IPS-NIHi11 (cell line): ENCODE data around the gene ANKFN1.

ENCODE experiments used
- DNase-seq: peaks from one replicate; pipeline ENCODE4 v3.0.0; 2012; ENCODE audit warnings: mixed read lengths, low spot score

Gene ANKFN1

GRCh38 chr17:56142781-56143180 lies 10.5 kb upstream of the ANKFN1 start:
- DNase-seq, result no peak

DNA sequence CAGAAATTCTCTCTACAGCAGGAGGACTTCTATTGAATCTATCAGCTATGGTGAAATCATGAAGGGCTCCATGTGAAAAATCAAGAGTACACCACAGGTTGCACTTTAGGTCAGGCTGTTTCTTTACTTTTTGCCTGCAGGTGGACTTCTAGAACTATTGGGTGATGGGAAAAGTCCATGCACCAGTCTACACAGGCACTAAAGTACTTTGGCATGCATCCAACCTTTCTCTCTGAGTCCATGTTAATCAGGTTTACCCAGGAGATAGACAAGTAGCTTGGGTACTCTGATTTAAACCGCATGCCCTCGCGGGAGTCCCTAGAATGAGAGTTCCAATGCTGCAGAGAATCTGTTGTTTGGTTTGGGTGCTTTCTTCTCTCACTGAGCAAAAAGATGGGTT lies 9.1 kb upstream of the ANKFN1 start:
- DNase-seq, result no peak

GRCh38 chr17:56146534-56146933 lies 6.7 kb upstream of the ANKFN1 start:
- no peak for DNase-seq

GRCh38 chr17:56148333-56148732 lies 4.9 kb upstream of the ANKFN1 start:
- no peak for DNase-seq

- DNase-seq, result peak; percentile 35
These were observed 3.8 kb upstream of the ANKFN1 start for GRCh38 chr17:56149266-56150036.

- no peak for DNase-seq
These were observed 2.6 kb upstream of the ANKFN1 start for GRCh38 chr17:56150649-56151048.

DNA sequence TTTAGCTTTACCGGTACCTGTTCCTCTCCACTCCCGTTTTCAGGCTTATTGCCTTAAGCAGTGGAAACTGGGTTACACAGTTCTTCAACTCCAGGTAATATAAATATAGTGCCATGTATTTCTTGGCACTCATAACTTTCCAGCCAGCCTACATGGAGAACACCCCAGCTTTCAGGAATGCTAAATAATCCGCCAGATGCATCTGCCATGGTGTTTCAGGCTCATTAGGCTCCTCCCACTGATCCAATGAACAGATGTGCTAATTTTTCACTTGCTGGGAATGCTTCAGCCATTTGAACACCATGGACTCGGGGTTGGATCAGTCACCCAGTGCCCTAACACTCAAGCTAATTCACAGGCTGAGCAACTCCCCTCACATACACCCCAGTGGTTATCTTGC lies 4.6 kb downstream of the ANKFN1 start:
- DNase-seq, result no peak

DNA sequence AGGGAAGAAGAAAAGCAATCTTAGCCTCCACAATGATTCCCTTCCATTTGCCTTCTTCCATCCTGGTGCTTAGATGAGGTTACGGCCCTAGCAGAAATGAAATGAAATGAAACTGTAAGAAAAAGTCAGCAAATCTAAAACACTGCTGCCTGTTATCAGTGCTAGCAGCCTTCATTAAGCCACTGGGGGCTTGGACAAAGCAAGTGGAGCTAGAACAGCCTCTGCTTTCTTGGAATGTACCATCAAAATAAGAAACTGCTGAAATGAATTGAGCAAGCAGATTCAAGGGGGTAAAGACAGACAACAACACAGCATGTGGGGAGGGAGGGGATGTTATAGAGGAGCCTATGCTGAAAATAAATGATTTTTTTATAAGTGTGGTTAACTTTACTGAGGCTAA lies 5.1 kb downstream of the ANKFN1 start:
- DNase-seq, result no peak

DNA sequence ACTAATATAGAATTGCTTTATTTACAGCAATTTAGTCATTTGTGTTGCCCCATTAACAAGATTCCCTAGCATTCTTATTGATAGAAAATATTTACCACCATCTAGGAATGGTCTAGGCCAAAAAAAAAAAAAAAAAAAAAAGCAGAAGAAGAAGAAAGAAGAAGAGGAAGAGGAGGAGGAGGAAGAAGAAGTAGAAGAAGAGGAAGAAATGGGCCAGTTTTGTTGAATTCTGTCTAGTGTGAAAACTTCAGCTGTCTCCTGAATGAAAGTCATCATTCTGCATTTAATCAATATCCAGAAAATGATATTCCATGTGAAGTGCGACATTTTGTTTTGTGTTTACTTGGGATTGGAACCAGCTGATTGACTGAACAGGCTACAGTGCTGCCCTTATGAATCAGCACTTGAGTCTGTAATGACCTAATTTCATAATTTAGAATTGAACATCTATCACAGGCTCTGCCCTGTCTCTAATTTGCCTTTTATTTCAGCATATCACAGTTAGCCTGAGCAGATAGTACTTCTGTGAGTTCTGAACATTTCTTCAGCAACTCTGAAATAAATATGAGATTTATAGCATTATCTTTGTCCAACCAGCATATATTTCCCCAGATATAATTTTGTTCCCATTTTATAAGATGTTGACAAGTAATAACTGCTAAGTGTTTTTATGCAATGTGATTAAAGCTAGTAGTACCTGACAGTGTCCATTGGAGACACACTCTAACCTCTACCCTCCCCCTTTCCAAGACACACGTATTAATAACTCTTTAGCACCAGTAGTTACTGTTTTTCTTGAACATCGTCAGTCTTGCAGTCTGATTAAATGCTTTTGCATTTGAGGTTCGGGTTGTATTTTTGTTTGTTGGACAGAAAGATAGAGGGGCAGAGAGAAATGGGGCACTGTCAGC lies 5.9 kb downstream of the ANKFN1 start:
- no peak for DNase-seq

DNA sequence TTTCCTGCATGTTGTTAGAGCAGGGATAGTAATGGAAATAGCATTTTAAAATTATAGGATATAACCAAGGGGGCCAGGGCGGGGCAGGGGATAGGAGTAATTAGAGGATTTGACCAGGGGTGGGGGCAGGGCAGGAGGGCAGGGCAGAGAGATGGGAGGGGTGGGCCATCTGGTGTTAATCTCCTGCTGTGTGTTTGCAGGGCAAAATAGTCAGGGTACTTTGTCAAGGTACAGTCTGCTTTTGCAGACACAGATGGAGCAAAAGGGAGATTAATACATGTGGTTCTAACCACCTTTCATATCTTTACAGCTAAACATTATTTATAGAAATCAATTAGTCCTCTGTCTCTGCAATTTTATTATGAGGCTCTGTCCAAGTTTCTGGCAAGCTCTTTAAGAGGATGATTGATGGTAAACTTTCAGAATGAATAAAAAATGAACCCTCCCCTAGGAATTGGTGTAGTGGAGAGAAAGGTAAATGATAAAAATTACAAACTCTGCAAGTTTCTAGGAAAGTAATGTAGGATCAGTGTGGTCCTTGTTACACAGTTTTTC lies 6.6 kb downstream of the ANKFN1 start:
- no peak for DNase-seq

- DNase-seq, result no peak
These were observed 7.1 kb downstream of the ANKFN1 start for GRCh38 chr17:56160422-56160821.

DNA sequence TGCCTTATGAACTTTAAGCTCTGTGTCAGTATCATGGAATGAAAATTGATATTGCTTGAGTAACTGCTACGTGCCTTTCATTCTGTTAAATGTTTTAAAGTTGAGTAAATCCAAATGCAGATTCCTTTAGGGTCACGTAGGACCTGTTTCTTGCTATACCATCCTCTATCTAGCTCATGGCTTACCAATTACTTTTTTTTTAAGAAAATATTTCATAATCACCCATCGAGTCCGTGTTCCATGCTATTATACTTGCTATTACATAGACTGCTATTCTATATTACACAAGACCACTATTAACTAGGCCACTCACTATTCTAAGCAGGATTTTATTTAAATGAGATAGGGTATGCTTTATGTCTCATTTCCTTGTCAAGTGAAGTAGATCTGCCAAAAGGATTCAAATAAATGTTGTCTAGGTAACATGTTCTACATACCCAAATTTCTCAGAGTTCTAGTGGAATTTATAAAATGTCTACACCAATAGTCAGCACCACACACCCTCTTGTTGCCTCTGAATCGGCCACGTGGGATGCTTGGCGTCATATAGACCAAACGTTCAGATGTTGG lies 11.9 kb downstream of the ANKFN1 start:
- no peak for DNase-seq

GRCh38 chr17:56167491-56167890 lies 14.2 kb downstream of the ANKFN1 start:
- no peak for DNase-seq

DNA sequence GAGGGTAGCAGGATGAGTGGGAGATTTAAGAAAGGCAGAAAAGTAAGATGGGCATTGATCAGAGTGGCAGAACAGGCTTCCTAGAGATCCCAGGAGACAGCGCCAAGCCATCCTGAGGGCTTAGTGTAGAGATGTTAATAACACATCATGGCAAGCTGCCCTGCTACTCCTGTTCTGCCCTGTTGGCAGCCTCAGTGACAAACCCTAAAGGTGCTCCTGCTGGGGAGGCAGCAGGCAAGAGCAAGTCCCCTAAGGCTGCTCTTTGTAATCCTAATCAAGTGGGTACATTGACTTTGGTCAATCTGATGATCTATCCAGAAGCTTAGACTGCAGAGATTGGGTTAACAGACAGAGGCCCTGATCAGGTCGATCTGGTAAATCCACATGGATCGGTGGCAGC lies 16.3 kb downstream of the ANKFN1 start:
- DNase-seq, result no peak

DNA sequence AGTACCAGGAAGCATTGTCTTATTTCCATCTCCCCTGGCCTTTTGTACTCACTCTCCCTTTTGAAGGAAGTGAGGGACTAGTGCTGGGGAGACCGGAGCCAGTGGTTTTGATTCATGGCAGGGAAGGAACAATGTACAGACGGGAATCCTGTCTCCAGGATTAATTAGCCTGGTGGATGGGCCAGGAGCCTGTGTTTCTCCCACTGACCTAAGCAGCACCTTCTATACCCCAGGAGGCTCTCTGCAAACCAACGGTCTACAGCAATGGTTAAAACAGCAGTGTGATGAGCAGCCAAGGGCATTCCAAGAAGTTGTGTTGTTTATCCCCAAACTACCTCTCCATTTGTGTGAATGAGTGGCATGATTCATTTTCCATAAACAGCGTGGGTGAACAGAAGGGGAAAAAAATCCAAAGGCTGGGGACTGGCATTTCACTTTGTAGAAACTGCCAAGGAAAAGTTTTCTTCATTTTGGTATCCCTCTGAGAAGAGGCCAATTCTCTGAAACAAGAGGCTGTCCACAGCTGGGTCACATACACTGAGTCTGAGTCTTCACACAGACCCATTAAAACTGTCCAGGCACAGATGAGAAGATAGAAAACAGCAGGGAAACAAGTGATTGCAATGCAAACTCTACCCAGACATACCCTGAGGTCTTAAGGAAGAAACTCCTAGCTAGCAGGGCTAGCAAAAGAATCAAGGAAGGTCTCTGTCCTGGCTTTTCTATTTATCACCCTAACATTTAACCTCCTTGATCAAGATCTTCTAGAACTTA lies 18.1 kb downstream of the ANKFN1 start:
- no peak for DNase-seq

GRCh38 chr17:56172517-56172982 lies 19.3 kb downstream of the ANKFN1 start:
- DNase-seq, result no peak

DNA sequence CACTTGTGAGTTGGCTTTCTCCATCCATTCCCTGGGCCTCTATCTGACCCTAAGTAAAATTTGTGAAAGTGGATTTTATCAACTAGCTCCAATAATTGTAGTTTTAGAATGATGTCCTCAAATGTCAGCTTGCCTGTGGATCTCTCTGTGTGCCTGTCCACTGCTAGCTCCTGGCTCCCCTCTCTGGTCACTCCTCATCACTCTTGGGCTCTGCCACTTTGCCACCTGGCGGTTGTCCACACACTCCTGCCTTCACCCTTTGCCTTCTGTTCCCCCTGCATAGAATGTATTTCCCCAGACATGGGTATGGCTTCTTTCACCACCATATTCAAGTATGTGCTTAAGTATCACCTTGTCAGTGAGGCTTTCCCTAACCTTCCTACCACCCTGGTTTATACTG lies 19.8 kb downstream of the ANKFN1 start:
- no peak for DNase-seq

DNA sequence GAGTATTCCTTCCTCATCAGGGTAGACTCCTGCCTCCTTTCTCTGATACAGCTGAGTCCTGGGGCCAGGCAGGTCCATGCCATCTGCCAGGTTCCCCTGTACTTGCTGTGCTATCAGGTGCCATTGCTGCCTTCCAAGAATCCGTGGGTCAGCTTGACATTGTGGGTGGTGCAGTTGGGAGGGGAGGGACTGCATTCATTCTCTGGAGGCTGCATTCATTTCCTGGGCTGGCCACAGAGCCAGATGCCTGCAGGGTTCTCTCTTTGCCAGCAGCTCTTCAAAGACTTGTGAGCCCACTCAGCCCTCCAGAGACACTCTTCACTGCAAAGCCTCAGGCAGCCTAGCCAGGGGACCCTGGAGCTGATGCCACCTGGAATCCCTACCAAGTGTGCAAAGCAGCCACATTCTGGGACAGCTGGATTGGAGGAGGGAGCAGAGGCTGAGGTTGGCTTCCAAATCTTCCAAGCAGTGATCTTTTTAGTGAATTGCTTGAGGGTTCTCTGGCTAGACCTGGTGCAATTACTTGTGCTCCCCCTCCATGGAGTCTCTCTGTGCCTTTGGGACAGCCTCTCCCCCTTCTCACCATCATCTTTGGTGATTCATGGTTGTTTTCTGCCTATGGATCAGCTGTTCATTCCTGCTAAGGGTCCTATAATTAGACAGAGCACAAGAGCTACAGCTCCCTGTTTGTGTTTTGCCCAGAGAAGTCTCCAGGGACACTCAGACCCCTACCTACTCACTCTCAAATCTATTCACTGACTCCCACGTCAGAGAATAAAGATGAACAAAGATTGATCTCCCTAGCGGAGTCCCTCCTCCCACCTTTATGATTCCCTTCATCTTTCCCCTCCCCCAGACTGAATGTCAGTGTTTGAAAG lies 20.9 kb downstream of the ANKFN1 start:
- no peak for DNase-seq

DNA sequence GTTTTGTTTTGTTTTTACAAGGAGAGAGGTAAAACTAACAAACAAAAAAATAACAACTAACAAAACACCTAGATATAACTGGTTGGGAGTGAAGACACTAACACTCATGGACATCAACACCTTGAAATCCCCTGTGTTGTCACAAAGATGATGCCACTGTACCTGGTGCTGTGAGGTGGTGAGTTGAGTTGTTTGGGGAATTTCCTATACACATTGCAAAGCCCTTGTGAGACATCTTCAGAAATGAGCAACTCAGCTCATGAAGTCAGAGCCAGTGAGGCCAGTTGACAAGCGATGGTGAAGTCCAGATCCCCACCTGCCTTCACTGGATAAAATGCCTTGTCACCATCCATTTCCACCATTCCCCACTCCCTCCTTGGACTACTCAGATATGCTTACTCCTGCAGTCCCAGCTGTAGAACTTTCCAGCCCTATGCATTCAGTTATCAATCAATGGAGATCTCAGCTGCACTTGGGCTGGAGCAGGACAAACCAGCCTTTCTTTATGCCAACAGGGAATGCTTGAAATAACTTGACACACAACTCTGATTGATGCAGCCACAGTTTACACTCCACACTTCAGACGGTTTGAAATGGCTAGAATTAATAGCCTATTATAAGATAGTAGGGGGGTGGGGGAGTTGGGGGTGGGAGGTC lies 22.2 kb downstream of the ANKFN1 start:
- DNase-seq, result no peak

GRCh38 chr17:56176091-56176490 lies 22.8 kb downstream of the ANKFN1 start:
- no peak for DNase-seq
